Stimulated activated CD8-positive, alpha-beta memory T cell treated with anti-CD3 and anti-CD28 coated beads, Interleukin-15, amount 100 ng/mL, for 24 hours (primary cell): Measurements from ENCODE around the gene REEP1.
"Not testable (repeated sequence)": the region's sequence is repeated elsewhere in the genome, so short reads cannot be mapped to it uniquely, and the experiment has no call there.

Experiments
- DNase-seq: peaks from one replicate; pipeline ENCODE4 v3.0.0-alpha.2; 2020; ENCODE audit warnings: low read depth

The REEP1 gene

GRCh38 chr2:86283411-86284030, 53.9 kb downstream of the REEP1 start:
- DNase-seq, result no peak

DNA sequence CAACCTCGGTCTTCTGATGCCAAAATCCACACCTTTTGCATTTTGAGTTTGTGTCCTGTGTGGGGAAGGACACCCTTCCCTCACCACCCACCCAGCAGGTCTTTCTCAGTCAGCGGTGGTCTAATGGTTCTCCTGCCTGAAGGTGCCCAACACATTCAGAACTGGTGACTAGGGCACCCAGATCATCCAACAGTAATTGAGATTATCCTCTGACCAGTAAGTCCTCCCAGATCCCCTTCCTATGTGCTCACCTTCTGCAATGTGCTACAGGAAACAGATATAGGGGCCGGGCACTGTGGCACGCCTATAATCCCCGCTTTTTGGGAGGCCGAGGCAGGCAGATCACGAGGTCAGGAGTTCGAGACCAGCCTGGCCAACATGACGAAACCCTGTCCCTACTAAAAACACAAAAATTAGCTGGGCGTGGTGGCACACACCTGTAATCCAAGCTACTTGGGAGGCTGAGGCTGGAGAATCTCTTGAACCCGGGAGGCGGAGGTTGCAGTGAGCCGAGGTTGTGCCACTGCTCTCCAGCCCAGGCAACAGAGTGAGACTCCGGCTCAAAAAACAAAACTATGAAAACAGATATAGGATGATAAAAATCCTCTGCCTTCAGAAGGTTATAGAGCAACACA, 56.2 kb downstream of the REEP1 start:
- DNase-seq, result no peak

DNA sequence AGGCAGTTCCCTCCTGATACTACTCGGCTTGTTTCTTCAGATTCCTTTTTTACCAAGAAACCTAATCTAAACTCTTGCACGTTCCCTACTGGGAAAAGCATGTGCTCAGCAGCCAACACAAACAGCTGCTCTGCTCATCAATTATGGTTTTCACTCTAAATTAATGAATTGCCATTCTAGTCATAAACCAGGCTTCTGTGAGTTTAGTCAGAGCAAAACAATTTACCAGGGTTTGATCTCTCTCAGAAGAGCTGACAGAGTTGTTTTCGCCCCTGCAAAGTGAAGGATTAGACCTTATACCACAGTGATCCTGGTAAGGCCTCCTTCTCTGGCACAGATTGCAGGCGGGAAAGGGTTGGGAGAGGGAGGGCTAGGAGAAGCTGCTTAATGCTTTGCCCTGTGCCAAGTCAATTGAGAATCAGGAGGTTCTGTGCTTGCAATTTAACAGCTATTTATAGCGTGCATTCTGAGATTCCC, 57.2 kb downstream of the REEP1 start:
- DNase-seq, result no peak

- DNase-seq, result no peak
Observed at GRCh38 chr2:86275962-86276361, 61.5 kb downstream of the REEP1 start.

GRCh38 chr2:86275384-86275799, 62.0 kb downstream of the REEP1 start:
- DNase-seq, result no peak

DNA sequence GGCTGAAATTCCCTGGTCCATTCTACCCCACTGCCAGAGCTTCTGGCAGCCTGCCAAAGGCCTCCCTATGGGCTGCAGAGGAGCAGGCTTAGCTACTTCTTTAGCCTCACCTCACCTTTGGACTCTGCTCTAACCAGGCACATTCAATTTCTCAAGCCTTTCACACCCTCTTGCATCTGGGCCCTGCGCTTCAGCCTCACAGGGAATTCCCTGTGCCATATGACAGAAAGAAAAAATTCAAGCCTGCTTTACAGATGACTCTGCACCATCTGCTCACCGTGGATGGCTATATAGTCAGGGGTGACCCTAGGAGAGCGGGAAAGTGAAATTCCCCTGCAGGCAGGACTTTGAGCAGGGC, 62.5 kb downstream of the REEP1 start:
- DNase-seq, result no peak

GRCh38 chr2:86274265-86274917, 63.0 kb downstream of the REEP1 start:
- no peak for DNase-seq

DNA sequence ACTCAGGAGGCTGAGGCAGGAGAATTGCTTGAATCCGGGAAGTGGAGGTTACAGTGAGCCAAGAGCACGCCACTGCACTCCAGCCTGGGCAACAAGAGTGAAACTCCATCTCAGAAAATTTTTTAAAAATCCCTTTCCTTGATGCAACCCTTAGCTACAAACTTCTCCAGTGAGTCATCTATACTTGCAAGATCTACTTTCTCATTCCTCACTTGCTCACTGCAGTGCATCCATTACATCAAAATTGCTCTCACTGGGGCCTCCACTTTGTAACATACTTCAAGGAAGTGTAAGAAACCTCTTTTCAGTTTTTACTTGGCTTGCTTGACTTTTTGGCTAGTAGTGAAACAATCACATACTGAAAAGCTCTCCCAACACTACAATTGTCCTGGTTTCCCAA, 65.3 kb downstream of the REEP1 start:
- no peak for DNase-seq

GRCh38 chr2:86271248-86271647, 66.2 kb downstream of the REEP1 start:
- no peak for DNase-seq

DNA sequence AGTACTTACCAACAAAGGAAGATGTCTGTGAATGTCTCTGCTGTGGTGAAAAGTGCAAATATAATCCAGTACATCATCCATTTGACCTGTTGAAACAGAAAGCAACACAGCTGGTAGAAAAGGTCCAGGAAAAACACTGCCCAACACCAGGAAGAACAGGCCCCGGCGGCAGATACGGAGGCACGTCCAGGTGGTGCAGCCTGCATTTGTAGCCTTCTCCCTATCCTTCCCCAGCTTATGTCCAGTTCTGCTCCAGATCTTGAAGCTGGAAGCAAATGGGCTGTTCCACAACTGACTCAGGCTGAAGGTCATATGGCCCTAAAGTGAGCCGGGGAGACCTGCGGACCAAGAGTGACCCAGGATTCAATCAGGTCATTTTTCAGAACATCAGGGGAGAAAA, 73.5 kb downstream of the REEP1 start:
- DNase-seq, result no peak

DNA sequence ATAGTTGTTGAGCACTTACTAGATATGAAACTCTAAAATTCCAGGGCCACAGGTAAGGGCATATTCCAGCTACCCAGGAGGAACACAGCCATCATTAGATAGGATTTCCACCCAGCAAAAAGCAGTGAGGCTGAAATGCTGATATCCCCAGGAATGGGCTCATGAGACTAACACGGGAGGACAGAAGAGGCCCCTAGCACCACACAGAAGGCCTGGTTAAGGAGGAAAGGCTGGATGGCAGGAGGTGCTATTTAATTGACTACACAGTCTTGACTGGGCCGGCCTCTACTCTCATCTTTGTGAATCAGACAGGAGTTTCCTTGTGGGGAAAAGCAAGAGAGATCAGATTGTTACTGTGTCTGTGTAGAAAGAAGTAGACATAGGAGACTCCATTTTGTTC, 76.4 kb downstream of the REEP1 start:
- DNase-seq, result no peak

DNA sequence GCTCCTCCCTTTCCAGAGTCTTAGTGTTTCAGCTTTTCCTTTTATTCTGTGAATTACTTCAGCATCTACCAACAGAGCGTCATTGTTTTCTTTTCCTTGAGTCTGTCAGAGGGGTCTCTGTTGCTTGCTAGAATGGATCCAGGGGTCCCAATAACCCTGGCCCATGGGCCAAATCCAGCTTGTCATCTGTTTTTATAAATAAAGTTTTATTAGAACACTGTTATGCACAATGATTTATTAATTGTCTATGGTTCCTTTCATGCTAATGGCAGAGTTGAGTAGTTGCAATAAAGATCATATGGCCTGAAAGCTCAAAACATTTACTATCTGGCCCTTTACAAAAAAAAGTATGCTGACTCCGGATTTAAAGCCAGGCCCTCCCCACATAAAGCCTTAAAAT, 79.3 kb downstream of the REEP1 start:
- no peak for DNase-seq

GRCh38 chr2:86256982-86257381, 80.4 kb downstream of the REEP1 start:
- DNase-seq, result no peak

DNA sequence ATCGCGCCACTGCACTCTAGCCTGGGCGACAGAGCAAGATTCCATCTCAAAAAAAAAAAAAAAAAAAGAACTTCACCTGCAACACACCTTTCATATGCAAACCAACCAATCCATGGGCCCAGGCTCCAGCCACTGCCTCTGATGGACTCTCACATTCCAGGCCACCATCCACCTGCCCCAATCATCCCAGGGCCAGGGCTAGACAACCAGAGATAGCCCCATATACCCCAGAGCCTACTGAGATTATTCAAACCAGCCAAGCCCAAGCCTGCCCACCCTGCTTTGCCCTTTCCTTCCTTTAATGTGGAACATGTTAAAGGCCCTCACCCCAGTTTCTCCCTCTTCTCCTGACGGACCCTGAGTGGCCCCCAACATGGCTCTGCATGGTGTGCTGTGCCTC, 81.1 kb downstream of the REEP1 start:
- no peak for DNase-seq

GRCh38 chr2:86254576-86255538, 82.6 kb downstream of the REEP1 start:
- DNase-seq, result no peak

GRCh38 chr2:86253424-86253823, 84.0 kb downstream of the REEP1 start:
- DNase-seq, result no peak

GRCh38 chr2:86251840-86252266, 85.6 kb downstream of the REEP1 start:
- no peak for DNase-seq

DNA sequence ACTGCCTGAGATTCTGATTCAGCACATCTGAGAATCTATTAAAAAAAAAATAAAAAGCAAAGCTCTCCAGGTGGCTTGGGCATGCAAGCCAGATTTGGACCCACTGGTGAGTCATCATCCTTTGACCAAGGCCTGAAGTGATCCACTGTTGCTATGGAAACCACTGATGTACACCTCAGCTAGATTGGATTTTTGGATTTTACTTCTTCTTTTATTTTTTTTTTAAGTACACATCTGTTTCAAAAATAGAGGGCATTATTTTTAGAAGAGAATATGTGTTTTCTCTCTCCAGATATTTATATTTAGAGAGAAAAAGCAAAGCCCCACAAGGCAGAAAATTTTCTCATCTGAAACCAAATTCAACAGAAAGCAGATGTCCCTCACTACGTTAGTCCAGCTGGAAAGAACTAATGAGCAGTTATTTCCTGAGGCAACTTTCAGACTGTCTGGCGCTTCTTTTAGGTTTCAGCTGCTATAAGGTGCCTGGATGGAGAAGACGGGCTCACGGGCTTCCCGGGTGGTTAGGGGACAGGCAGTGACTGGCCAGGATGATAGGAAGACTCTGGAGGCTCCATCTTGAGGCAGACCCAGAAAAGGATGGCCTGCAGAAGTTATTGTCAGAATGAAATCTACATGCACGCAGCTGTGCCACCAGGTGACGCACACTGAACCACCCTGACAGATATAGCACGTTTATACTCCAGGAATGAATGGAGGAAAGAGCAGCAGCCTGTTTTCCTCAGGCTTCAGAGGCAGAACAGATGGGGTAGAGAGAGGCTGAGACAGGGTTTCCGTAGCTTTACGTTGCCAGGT, 87.6 kb downstream of the REEP1 start:
- DNase-seq, result no peak

DNA sequence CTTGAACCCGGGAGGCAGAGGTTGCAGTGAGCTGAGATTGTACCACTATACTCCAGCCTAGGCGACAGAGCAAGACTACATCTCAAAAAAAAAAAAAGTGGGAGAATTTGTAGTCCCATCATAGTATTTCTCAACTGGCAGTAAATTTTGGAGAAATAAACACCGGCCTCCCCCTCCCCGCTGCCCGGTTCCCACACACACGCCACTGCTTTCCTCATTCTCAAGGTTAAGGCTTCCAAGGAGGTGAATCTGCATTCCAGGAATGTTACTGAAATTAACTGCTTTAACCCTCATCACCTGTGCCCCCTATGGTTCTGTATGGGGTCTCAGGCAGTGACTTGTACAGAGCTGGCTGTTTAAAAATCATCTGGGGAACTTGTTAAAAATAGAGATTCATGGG, 88.2 kb downstream of the REEP1 start:
- no peak for DNase-seq

GRCh38 chr2:86245222-86245621, 92.2 kb downstream of the REEP1 start:
- not testable (repeated sequence) for DNase-seq

DNA sequence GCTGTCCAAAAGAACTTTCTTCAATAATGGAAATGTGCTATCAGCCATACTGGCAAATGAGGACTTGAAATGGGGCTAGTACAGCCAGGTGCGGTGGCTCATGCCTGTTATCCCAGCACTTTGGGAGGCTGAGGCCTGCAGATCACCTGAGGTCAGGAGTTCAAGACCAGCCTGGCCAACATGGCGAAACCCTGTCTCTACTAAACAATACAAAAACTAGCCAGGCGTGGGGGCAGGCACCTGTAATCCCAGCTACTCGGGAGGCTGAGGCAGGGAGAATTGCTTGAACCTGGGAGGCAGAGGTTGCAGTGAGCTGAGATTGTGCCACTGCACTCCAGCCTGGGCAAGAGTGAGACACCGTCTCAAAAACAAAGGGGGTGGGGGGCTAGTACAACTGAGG, 92.6 kb downstream of the REEP1 start:
- not testable (repeated sequence) for DNase-seq
